ENCODE measurements around the gene PTCD3. TPM values are rescaled to one million over a fixed set of nuclear protein-coding genes. Genes with fewer than 3 reads are reported as not detected.
A peak's percentile ranks its signal among the peaks of the same experiment; 100 is the strongest.

Gene PTCD3
- total RNA-seq, 2 donors from 2014 or later, result 184 to 191 TPM

- Histone ChIP-seq H3K27me3 (ENCODE audit: control insufficient read depth, insufficient read depth, low read length, poor library complexity, severe bottlenecking) (no peaks in the 10 kb centered on the region), H3K9ac (ENCODE audit: extremely low read depth, low read length, poor library complexity, severe bottlenecking) (no peak overlapping the region), H3K9me3 (ENCODE audit: control insufficient read depth, low read length) (peaks cover 21% of the 10 kb centered on the region), H3K4me1 (ENCODE audit: control insufficient read depth, insufficient read depth, low read length) (no peaks in the 10 kb centered on the region), H3K36me3 (ENCODE audit: control insufficient read depth, insufficient read depth, low read length) (peaks cover 87% of the 10 kb centered on the region), H3K27ac (ENCODE audit: low read depth, low read length) (no peak overlapping the region), H3K4me3 (ENCODE audit: low read length) (no peak overlapping the region)
- 98% methylated on average over 2 of the region's 2 CpGs; no CpG with 5 or more reads in 1 of the 2 experiments for WGBS, 2 experiments (ENCODE audit: insufficient coverage in 1 of 2, insufficient read length in 1 of 2)
- H3K4me1 Mint-ChIP-seq, result no peaks in the 10 kb centered on the region
- no peak overlapping the region for H3K4me3 Mint-ChIP-seq
- DNase-seq, result no peak
- H3K36me3 Mint-ChIP-seq (ENCODE audit: low read depth), result peaks cover 74% of the 10 kb centered on the region
- H3K9me3 Mint-ChIP-seq, result peaks cover 7% of the 10 kb centered on the region
- no peak for TF ChIP-seq CTCF (conservative IDR thresholded peaks at IDR 0.05)
- H3K27ac Mint-ChIP-seq, result no peak overlapping the region
- H3K27me3 Mint-ChIP-seq (ENCODE audit: insufficient read depth), result no peaks in the 10 kb centered on the region
Measured at GRCh38 chr2:86062043-86062442, 44.0 kb upstream of the PTCD3 start.

DNA sequence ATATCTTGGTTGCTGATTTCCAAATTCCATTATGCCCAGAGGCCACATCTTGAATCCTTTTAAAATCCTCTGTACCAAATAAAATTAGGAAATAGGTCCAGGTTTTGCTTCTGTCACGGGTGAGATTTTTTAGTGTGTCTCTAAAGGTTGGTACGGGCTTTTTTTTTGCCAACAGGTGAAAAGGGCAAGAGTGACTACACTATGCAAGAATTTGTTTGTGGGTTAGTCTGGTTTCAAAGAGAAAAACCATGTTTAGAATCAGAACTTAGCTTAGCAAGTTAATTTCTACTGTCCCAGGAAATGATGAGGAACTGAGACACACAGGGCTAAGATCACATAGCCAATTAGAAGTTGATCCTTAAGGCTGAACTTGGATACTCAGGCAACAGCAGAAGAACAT is 42.0 kb upstream of the PTCD3 start:
- WGBS, 2 experiments (ENCODE audit: insufficient coverage in 1 of 2, insufficient read length in 1 of 2), result 88 to 100% methylated on average over 1 to 2 of the region's 2 CpGs
- Mint-ChIP-seq H3K4me1 (no peaks in the 10 kb centered on the region), H3K27ac (no peak overlapping the region), H3K36me3 (ENCODE audit: low read depth) (peaks cover 74% of the 10 kb centered on the region), H3K9me3 (peaks cover 7% of the 10 kb centered on the region), H3K4me3 (no peak overlapping the region), H3K27me3 (ENCODE audit: insufficient read depth) (no peaks in the 10 kb centered on the region)
- no peak overlapping the region for H3K4me3 ChIP-seq (ENCODE audit: low read length)
- no peaks in the 10 kb centered on the region for H3K27me3 ChIP-seq (ENCODE audit: control insufficient read depth, insufficient read depth, low read length, poor library complexity, severe bottlenecking)
- peaks cover 21% of the 10 kb centered on the region for H3K9me3 ChIP-seq (ENCODE audit: control insufficient read depth, low read length)
- DNase-seq, result no peak
- no peak overlapping the region for H3K9ac ChIP-seq (ENCODE audit: extremely low read depth, low read length, poor library complexity, severe bottlenecking)
- no peak for TF ChIP-seq CTCF (conservative IDR thresholded peaks at IDR 0.05)
- no peak overlapping the region for H3K27ac ChIP-seq (ENCODE audit: low read depth, low read length)
- no peaks in the 10 kb centered on the region for H3K4me1 ChIP-seq (ENCODE audit: control insufficient read depth, insufficient read depth, low read length)
- H3K36me3 ChIP-seq (ENCODE audit: control insufficient read depth, insufficient read depth, low read length), result peaks cover 95% of the 10 kb centered on the region

GRCh38 chr2:86065512-86065911 is 40.5 kb upstream of the PTCD3 start:
- peaks cover 79% of the 10 kb centered on the region for H3K36me3 Mint-ChIP-seq (ENCODE audit: low read depth)
- peak overlapping the region; percentile 44 for H3K27ac Mint-ChIP-seq
- H3K36me3 ChIP-seq (ENCODE audit: control insufficient read depth, insufficient read depth, low read length), result peaks cover 95% of the 10 kb centered on the region
- H3K27me3 ChIP-seq (ENCODE audit: control insufficient read depth, insufficient read depth, low read length, poor library complexity, severe bottlenecking), result no peaks in the 10 kb centered on the region
- no peak overlapping the region for H3K9ac ChIP-seq (ENCODE audit: extremely low read depth, low read length, poor library complexity, severe bottlenecking)
- peaks cover 7% of the 10 kb centered on the region for H3K9me3 Mint-ChIP-seq
- H3K4me1 Mint-ChIP-seq, result no peaks in the 10 kb centered on the region
- peaks cover 21% of the 10 kb centered on the region for H3K9me3 ChIP-seq (ENCODE audit: control insufficient read depth, low read length)
- 42 to 69% methylated on average over 2 to 5 of the region's 5 CpGs for WGBS, 2 experiments (ENCODE audit: insufficient coverage in 1 of 2, insufficient read length in 1 of 2)
- no peak overlapping the region for H3K4me3 ChIP-seq (ENCODE audit: low read length)
- H3K4me3 Mint-ChIP-seq, result no peak overlapping the region
- no peaks in the 10 kb centered on the region for H3K4me1 ChIP-seq (ENCODE audit: control insufficient read depth, insufficient read depth, low read length)
- no peak for DNase-seq
- no peak overlapping the region for H3K27ac ChIP-seq (ENCODE audit: low read depth, low read length)
- no peak for TF ChIP-seq CTCF (conservative IDR thresholded peaks at IDR 0.05)
- no peaks in the 10 kb centered on the region for H3K27me3 Mint-ChIP-seq (ENCODE audit: insufficient read depth)
